Endothelial cell of umbilical vein (primary cell): ENCODE data around the gene FCGBP. TPM values are rescaled to one million over a fixed set of nuclear protein-coding genes. Genes with fewer than 3 reads are reported as not detected.
A peak's percentile ranks its signal among the peaks of the same experiment; 100 is the strongest.

ENCODE experiments used
- BruUV-seq: library from RNA; stranded (reverse); fragments of 400-500 nt; replicated peaks from 2 replicates; lab custom pipeline; 2021; lab: Mats Ljungman, UMichigan
- CTCF ChIA-PET: fragments of 300-600, 350-600 bp; sonication (Branson Sonifier 250); formaldehyde crosslinking; loops from one replicate; lab custom pipeline; 2021; ENCODE audit warnings: antibody characterized with exemption, inconsistent platforms; lab: Charles Lee
- POLR2A ChIA-PET: fragments of 300-600, 350-600 bp; sonication (Branson Sonifier 250); formaldehyde crosslinking; loops from one replicate; lab custom pipeline; 2021; ENCODE audit warnings: antibody characterized with exemption, inconsistent platforms; lab: Charles Lee
- DNase-seq: peaks from one replicate; pipeline ENCODE4 v3.0.0-alpha.2; 2011; ENCODE audit warnings: low read depth, low spot score
- FAIRE-seq: peaks from 2 replicates; lab custom pipeline; 2011; peaks lifted over from hg19 to GRCh38; lab: Jason Lieb, UNC
- H2AFZ ChIP-seq: 2 replicates; pipeline ENCODE4 v1.6.0; 2012; ENCODE audit warnings: low read depth, low read length, control low read depth, inconsistent platforms
- H3K27ac ChIP-seq: 2 replicates; pipeline ENCODE4 v1.5.1; 2011; ENCODE audit warnings: low read depth, mild to moderate bottlenecking, control low read depth, low read length, moderate library complexity; ENCODE audit not compliant: insufficient read depth
- H3K27me3 ChIP-seq, 2 experiments: 2 replicates each; pipeline versions ENCODE4 v1.6.0 to v1.6.1; 2011; ENCODE audit warnings: low read length in 2 of 2, mixed read lengths in 1 of 2; ENCODE audit not compliant: control insufficient read depth in 2 of 2, insufficient read depth in 2 of 2
- H3K36me3 ChIP-seq, 2 experiments: 2 replicates in 1 of 2; 3 replicates in 1 of 2; pipeline ENCODE4 v1.5.1; 2011; ENCODE audit warnings: low read length in 2 of 2, mild to moderate bottlenecking in 1 of 2, moderate library complexity in 1 of 2; ENCODE audit not compliant: control insufficient read depth in 2 of 2, insufficient read depth in 2 of 2; ENCODE audit errors: extremely low read depth in 1 of 2
- H3K4me1 ChIP-seq: 3 replicates; pipeline ENCODE4 v1.5.1; 2011; ENCODE audit warnings: mild to moderate bottlenecking, low read length; ENCODE audit not compliant: control insufficient read depth, insufficient read depth; ENCODE audit errors: extremely low read depth
- H3K4me2 ChIP-seq: 2 replicates; pipeline ENCODE4 v1.6.1; 2011; ENCODE audit warnings: low read length, control low read depth, mixed read lengths; ENCODE audit not compliant: insufficient read depth
- H3K4me3 ChIP-seq, 3 experiments: fragments of 200-600 bp in 1 of 3; sonication (generic), shearing (Covaris generic) in 1 of 3; replicated peaks in 1 of 3; 2 replicates each; pipeline ENCODE4 v1.5.1; 2011 to 2016; ENCODE audit warnings: control low read depth in 3 of 3, low read length in 3 of 3, mild to moderate bottlenecking in 2 of 3, inconsistent platforms in 1 of 3, low read depth in 1 of 3, moderate library complexity in 1 of 3; ENCODE audit not compliant: insufficient read depth in 1 of 3
- H3K79me2 ChIP-seq: 2 replicates; pipeline ENCODE4 v1.6.0; 2012; ENCODE audit warnings: low read length, inconsistent platforms; ENCODE audit not compliant: control insufficient read depth, insufficient read depth
- H3K9ac ChIP-seq: replicated peaks from 2 replicates; pipeline ENCODE3; 2011; ENCODE audit warnings: low read length, control low read depth; ENCODE audit not compliant: insufficient read depth; ENCODE audit errors: extremely low read depth
- H3K9me1 ChIP-seq: replicated peaks from 3 replicates; pipeline ENCODE4 v1.6.0; 2011; ENCODE audit warnings: mild to moderate bottlenecking, low read length; ENCODE audit not compliant: control insufficient read depth, insufficient read depth; ENCODE audit errors: extremely low read depth
- H3K9me3 ChIP-seq: replicated peaks from 2 replicates; pipeline ENCODE4 v1.5.1; 2012; ENCODE audit warnings: low read length, inconsistent platforms; ENCODE audit not compliant: control insufficient read depth, insufficient read depth
- H4K20me1 ChIP-seq: replicated peaks from 2 replicates; pipeline ENCODE3; 2011; ENCODE audit warnings: mild to moderate bottlenecking, low read length; ENCODE audit not compliant: control insufficient read depth, insufficient read depth; ENCODE audit errors: extremely low read depth
- CTCF ChIP-seq, 2 donors: IDR thresholded peaks; 1 replicate in 1 of 2; 2 replicates in 1 of 2; pipeline ENCODE4 v1.5.1; 2011; ENCODE audit warnings: low read length in 2 of 2, mild to moderate bottlenecking in 2 of 2, moderate library complexity in 2 of 2, control low read depth in 1 of 2, inconsistent platforms in 1 of 2, low read depth in 1 of 2; ENCODE audit not compliant: insufficient read depth in 1 of 2; ENCODE audit errors: extremely low read depth in 1 of 2
- EZH2 ChIP-seq: IDR thresholded peaks from 2 replicates; pipeline ENCODE4 v1.6.1; 2012; ENCODE audit warnings: borderline replicate concordance, low read depth, mild to moderate bottlenecking, moderate library complexity, low read length, inconsistent platforms; ENCODE audit not compliant: severe bottlenecking
- FOS ChIP-seq: IDR thresholded peaks from 2 replicates; pipeline ENCODE4 v1.6.1; 2011; ENCODE audit warnings: mild to moderate bottlenecking, low read length, moderate library complexity, borderline replicate concordance; ENCODE audit not compliant: insufficient read depth
- GATA2 ChIP-seq: IDR thresholded peaks from 2 replicates; pipeline ENCODE4 v1.7.0; 2011; ENCODE audit warnings: low read depth, mild to moderate bottlenecking, moderate library complexity, mixed read lengths, low read length; ENCODE audit not compliant: insufficient read length, insufficient read depth
- JUN ChIP-seq: IDR thresholded peaks from 2 replicates; pipeline ENCODE4 v1.6.1; 2011; ENCODE audit warnings: borderline replicate concordance, low read depth; ENCODE audit not compliant: insufficient read length, insufficient read depth
- MAX ChIP-seq: IDR thresholded peaks from 2 replicates; pipeline ENCODE4 v1.6.1; 2011; ENCODE audit not compliant: insufficient read depth, insufficient read length
- MYC ChIP-seq: IDR thresholded peaks from one replicate; pipeline ENCODE4 v1.6.1; 2011; ENCODE audit warnings: mild to moderate bottlenecking, low read depth, low read length
- POLR2A ChIP-seq: IDR thresholded peaks from 2 replicates; pipeline ENCODE4 v1.6.1; 2012; ENCODE audit warnings: low read depth, mild to moderate bottlenecking, control low read depth, low read length
- POLR2AphosphoS5 ChIP-seq: IDR thresholded peaks from 2 replicates; pipeline ENCODE4 v1.6.1; 2012; ENCODE audit warnings: low read depth, mild to moderate bottlenecking, control low read depth, low read length, moderate library complexity; ENCODE audit not compliant: insufficient read depth
- dilution Hi-C: fragments of 300-500 bp; cut with MboI; formaldehyde crosslinking; loops from one replicate; pipeline ENCODE4 v1.15.0; 2019; ENCODE audit warnings: low sequenced_read_pairs; ENCODE audit not compliant: extremely low pct_ligation_motif_present
- intact Hi-C: fragments of 100-400 bp; cut with micrococcal nuclease; formaldehyde crosslinking; loops from one replicate; pipeline ENCODE4 v1.10.0; 2022
- polyA plus RNA-seq, 4 experiments: library from polyadenylated mRNA; depleted of rRNA in 3 of 4; stranded (reverse) in 3 of 4; unstranded in 1 of 4; fragments of >200 nt; gene quantifications; 2 replicates each; pipeline versions ENCODE4 v1.2.1 to v1.2.3, GENCODE V29; 2011 to 2012; ENCODE audit warnings: missing spikeins in 1 of 4
- total RNA-seq: library from RNA; stranded (reverse); gene quantifications from 2 replicates; pipeline ENCODE4 v1.2.3, GENCODE V29; 2021

Gene FCGBP
- total and polyA plus RNA-seq, 2 donors (not counting 3 experiments of a cell fraction or from before 2014, with no cell fraction given): 0.01 TPM; not detected in 1

GRCh38 chr19:39969681-39970424, 35.4 kb upstream of the FCGBP start:
- TF ChIP-seq POLR2AphosphoS5 (no peak), POLR2A (no peak), CTCF (IDR thresholded peaks at IDR 0.05; ENCODE audit: extremely low read depth in 1 of 2, insufficient read depth in 1 of 2, low read depth in 1 of 2, low read length in 2 of 2) (no peak), EZH2 (no peak), JUN (no peak), GATA2 (no peak), MYC (no peak), FOS (no peak), MAX (no peak)
- H3K27me3 ChIP-seq: no peaks in the 10 kb centered on the region
- H3K9ac ChIP-seq: peak overlapping the region; percentile 67
- no peaks in the 10 kb centered on the region for H3K9me1 ChIP-seq
- H3K9me3 ChIP-seq: no peaks in the 10 kb centered on the region
- FAIRE-seq: peak; percentile 15
- H2AFZ ChIP-seq: peak overlapping the region; percentile 75
- peaks cover 13% of the 10 kb centered on the region for H3K4me1 ChIP-seq
- intact Hi-C loops: loop anchor here (1.0 to 5.0 kb wide), 2 partner anchors 73 to 177 kb away; no protein-coding TSS in a partner anchor
- peak overlapping the region; percentile 93 for H3K4me2 ChIP-seq
- H4K20me1 ChIP-seq: no peaks in the 10 kb centered on the region
- H3K27ac ChIP-seq: peak overlapping the region; percentile 41
- POLR2A ChIA-PET: interaction anchor here (0.8 to 1.2 kb wide), 3 partner anchors 121 to 174 kb away, joined by 3 to 5 read pairs (median 4); partner anchors contain the start of gene ZNF780A
- dilution Hi-C loops: no loop called here
- BruUV-seq: no TSS peak
- peak overlapping the region; percentile 46 to 74 (median 70) for H3K4me3 ChIP-seq
- H3K79me2 ChIP-seq: peaks cover 17% of the 10 kb centered on the region
- no peak for DNase-seq
- CTCF ChIA-PET: interaction anchor here (0.8 to 3.2 kb wide), 28 partner anchors 8 to 665 kb away, joined by 3 to 43 read pairs (median 5); partner anchors contain the start of genes DYRK1B, FBL, ZNF546 and ZNF780A
- peaks cover 6 to 15% of the 10 kb centered on the region in 2 experiments for H3K36me3 ChIP-seq
